ENCODE results near the gene OPA3.

DNA sequence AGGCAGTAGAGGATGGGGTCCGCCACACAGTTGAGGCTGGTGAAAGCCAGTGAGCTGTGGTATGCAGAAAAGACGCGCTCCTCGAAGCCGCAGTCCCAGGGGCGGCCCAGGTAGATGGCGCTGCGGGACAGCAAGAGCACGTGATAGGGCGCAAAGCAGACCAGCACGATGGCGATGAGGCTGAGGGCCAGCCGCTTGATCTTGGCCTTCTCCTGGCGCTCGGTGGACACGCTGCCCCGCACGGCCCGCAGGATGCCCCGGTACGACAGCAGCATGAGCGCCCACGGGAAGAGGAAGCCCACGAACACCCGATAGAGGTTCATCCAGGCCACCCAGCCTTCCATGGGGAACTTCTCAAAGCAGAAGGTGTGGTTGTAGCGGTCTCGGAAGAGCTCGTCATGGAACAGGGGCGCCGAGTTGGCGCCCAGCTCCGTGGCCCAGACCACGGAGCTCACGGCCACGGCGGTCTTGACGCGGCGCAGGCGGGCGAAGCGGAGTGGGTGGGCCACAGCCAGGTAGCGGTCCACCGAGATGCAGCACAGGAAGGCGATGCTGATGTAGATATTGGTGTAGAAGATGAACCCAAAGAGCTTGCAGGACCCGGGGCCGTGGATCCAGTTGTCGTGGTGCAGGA is 6.5 kb upstream of the OPA3 start:
- TF ChIP-seq, protein P1, sequence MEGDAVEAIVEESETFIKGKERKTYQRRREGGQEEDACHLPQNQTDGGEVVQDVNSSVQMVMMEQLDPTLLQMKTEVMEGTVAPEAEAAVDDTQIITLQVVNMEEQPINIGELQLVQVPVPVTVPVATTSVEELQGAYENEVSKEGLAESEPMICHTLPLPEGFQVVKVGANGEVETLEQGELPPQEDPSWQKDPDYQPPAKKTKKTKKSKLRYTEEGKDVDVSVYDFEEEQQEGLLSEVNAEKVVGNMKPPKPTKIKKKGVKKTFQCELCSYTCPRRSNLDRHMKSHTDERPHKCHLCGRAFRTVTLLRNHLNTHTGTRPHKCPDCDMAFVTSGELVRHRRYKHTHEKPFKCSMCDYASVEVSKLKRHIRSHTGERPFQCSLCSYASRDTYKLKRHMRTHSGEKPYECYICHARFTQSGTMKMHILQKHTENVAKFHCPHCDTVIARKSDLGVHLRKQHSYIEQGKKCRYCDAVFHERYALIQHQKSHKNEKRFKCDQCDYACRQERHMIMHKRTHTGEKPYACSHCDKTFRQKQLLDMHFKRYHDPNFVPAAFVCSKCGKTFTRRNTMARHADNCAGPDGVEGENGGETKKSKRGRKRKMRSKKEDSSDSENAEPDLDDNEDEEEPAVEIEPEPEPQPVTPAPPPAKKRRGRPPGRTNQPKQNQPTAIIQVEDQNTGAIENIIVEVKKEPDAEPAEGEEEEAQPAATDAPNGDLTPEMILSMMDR (IDR thresholded peaks at IDR 0.05) = peak in 1 of 4 experiments; percentile 10
- TF ChIP-seq POLR2A (IDR thresholded peaks at IDR 0.05) = no peak
